A549 (cell line): Measurements from ENCODE around the gene ERLIN1. TPM values are rescaled to one million over a fixed set of nuclear protein-coding genes. Genes with fewer than 3 reads are reported as not detected.

Source experiments
- ATAC-seq, 2 experiments: fragments of 200-7000 bp in 1 of 2; fragments of >200 bp in 1 of 2; cut with Nextera tagmentation in 1 of 2; cut with Tn5 transposase in 1 of 2; 3 replicates each; pipeline versions ENCODE4 v1.8.0 to v1.9.1; 2018 to 2020; ENCODE audit warnings: mild to moderate bottlenecking in 1 of 2, moderate library complexity in 1 of 2
- CTCF ChIA-PET: fragments of 300-600 bp; sonication (Branson Sonifier 250); formaldehyde crosslinking; extraction: SDS; loops from one replicate; lab custom pipeline; 2021; ENCODE audit warnings: antibody characterized with exemption, inconsistent platforms; lab: Yijun Ruan, JAX
- POLR2A ChIA-PET: fragments of 350-600 bp; formaldehyde crosslinking; extraction: SDS; loops from one replicate; lab custom pipeline; 2021; ENCODE audit warnings: antibody characterized with exemption, inconsistent platforms; lab: Yijun Ruan, JAX
- DNase-seq, 2 experiments: peaks; one replicate each; pipeline versions ENCODE4 v3.0.0 to v3.0.0-alpha.2; 2011 to 2016; ENCODE audit warnings: low read depth in 1 of 2, low spot score in 1 of 2
- FAIRE-seq: peaks from 2 replicates; lab custom pipeline; 2011; peaks lifted over from hg19 to GRCh38; lab: Jason Lieb, UNC
- H3K27ac ChIP-seq, 2 experiments: fragments of >200 bp; sonication (Bioruptor Twin); formaldehyde crosslinking; 3 replicates each; pipeline ENCODE4 v1.5.1; 2016 to 2017
- H3K4me1 ChIP-seq: fragments of >200 bp; sonication (Bioruptor Twin); formaldehyde crosslinking; 3 replicates; pipeline ENCODE4 v1.6.1; 2016
- H3K4me2 ChIP-seq: fragments of >200 bp; sonication (Bioruptor Twin); formaldehyde crosslinking; 3 replicates; pipeline ENCODE4 v1.6.1; 2016
- H3K4me3 ChIP-seq: fragments of >200 bp; sonication (Bioruptor Twin); formaldehyde crosslinking; 3 replicates; pipeline ENCODE4 v1.5.1; 2016
- H3K9me3 ChIP-seq: fragments of >200 bp; sonication (Bioruptor Twin); formaldehyde crosslinking; 3 replicates; pipeline ENCODE4 v1.6.1; 2016
- ATOH8 ChIP-seq: fragments of 250-450 bp; sonication (Bioruptor Pico); IDR thresholded peaks from 2 replicates; pipeline ENCODE4 v1.5.0; 2020; ENCODE audit warnings: low read depth, mild to moderate bottlenecking, moderate library complexity
- BHLHE40 ChIP-seq: IDR thresholded peaks from 2 replicates; pipeline ENCODE4 v1.6.1; 2012; ENCODE audit warnings: low read depth, low read length, inconsistent platforms
- CHD2 ChIP-seq: fragments of 150-350 bp; IDR thresholded peaks from 2 replicates; pipeline ENCODE4 v1.6.1; 2014; ENCODE audit warnings: low read length; ENCODE audit not compliant: partially characterized antibody
- CTCF ChIP-seq: fragments of >200 bp; sonication (Bioruptor Twin); formaldehyde crosslinking; IDR thresholded peaks from 3 replicates; pipeline ENCODE4 v1.5.1; 2016
- E2F6 ChIP-seq: IDR thresholded peaks from 2 replicates; pipeline ENCODE4 v1.6.1; 2012; ENCODE audit warnings: low read depth, borderline replicate concordance
- FOXS1 ChIP-seq: fragments of 250-450 bp; sonication (Bioruptor Pico); IDR thresholded peaks from 2 replicates; pipeline ENCODE4 v1.5.0; 2020; ENCODE audit warnings: mild to moderate bottlenecking, moderate library complexity
- HES2 ChIP-seq: fragments of >200 bp; sonication (Bioruptor Twin); formaldehyde crosslinking; IDR thresholded peaks from 2 replicates; pipeline ENCODE4 v1.6.1; 2016
- HEYL ChIP-seq: fragments of 250-450 bp; sonication (Bioruptor Pico); IDR thresholded peaks from 2 replicates; pipeline ENCODE4 v1.8.0; 2021; ENCODE audit warnings: mild to moderate bottlenecking, moderate library complexity
- JUNB ChIP-seq: fragments of >200 bp; sonication (Bioruptor Twin); formaldehyde crosslinking; IDR thresholded peaks from 2 replicates; pipeline ENCODE4 v1.6.1; 2016
- KDM1A ChIP-seq: fragments of 200-600 bp; sonication (generic); IDR thresholded peaks from 2 replicates; pipeline ENCODE4 v1.6.1; 2016; ENCODE audit warnings: low read depth, mild to moderate bottlenecking
- KDM5A ChIP-seq: fragments of 200-600 bp; sonication (generic); IDR thresholded peaks from 2 replicates; pipeline ENCODE4 v1.6.1; 2016; ENCODE audit warnings: antibody characterized with exemption, mild to moderate bottlenecking
- MAFK ChIP-seq: fragments of 450-650 bp; IDR thresholded peaks from 2 replicates; pipeline ENCODE4 v1.6.1; 2014; ENCODE audit not compliant: partially characterized antibody
- MYC ChIP-seq: IDR thresholded peaks from 2 replicates; pipeline ENCODE4 v1.6.1; 2012; ENCODE audit warnings: mild to moderate bottlenecking, inconsistent platforms, low read length, improper control_type of control experiment, borderline replicate concordance
- NPAS2 ChIP-seq: fragments of 250-450 bp; sonication (Bioruptor Pico); IDR thresholded peaks from 2 replicates; pipeline ENCODE4 v1.8.0; 2022; ENCODE audit warnings: mild to moderate bottlenecking, moderate library complexity, borderline replicate concordance
- POLR2A ChIP-seq: IDR thresholded peaks from 2 replicates; pipeline ENCODE4 v1.6.1; 2012; ENCODE audit warnings: mild to moderate bottlenecking, low read length
- RAD21 ChIP-seq, 2 experiments: fragments of >200 bp in 1 of 2; sonication (Bioruptor Twin) in 1 of 2; formaldehyde crosslinking in 1 of 2; IDR thresholded peaks in 1 of 2; conservative IDR thresholded peaks in 1 of 2; 2 replicates in 1 of 2; 3 replicates in 1 of 2; pipeline ENCODE4 v1.6.1; 2012 to 2018; ENCODE audit warnings: inconsistent platforms in 1 of 2
- SMC3 ChIP-seq: fragments of >200 bp; sonication (Bioruptor Twin); formaldehyde crosslinking; IDR thresholded peaks from 3 replicates; pipeline ENCODE4 v1.6.1; 2018; ENCODE audit warnings: inconsistent platforms
- SREBF2 ChIP-seq: fragments of 450-650 bp; IDR thresholded peaks from 2 replicates; pipeline ENCODE4 v1.6.1; 2014; ENCODE audit warnings: mild to moderate bottlenecking, moderate library complexity
- TFCP2L1 ChIP-seq: fragments of 250-450 bp; sonication (Bioruptor Pico); IDR thresholded peaks from 2 replicates; pipeline ENCODE4 v1.5.0; 2021; ENCODE audit warnings: mild to moderate bottlenecking
- ZFP36 ChIP-seq: fragments of 450-650 bp; IDR thresholded peaks from 2 replicates; pipeline ENCODE4 v1.6.1; 2014; ENCODE audit warnings: borderline replicate concordance; ENCODE audit not compliant: partially characterized antibody
- ZSCAN20 ChIP-seq: fragments of 250-450 bp; sonication (Bioruptor Pico); IDR thresholded peaks from 2 replicates; pipeline ENCODE4 v1.8.0; 2022; ENCODE audit warnings: mild to moderate bottlenecking, moderate library complexity
- WGBS: methylation state at CpG from one replicate; pipeline ENCODE4 v1.1.6; 2017; ENCODE audit errors: missing lambda C conversion rate; 5-methylcytosine and 5-hydroxymethylcytosine counted together
- polyA plus RNA-seq, 4 experiments: library from polyadenylated mRNA; depleted of rRNA in 3 of 4; stranded (reverse); fragments of >200 nt; fragmentation: RNase III in 1 of 4; extraction: RNeasy Plus Mini Kit Qiagen cat#74134 plus additional on column Dnase treatment in 1 of 4; gene quantifications; 2 replicates in 3 of 4; 3 replicates in 1 of 4; pipeline ENCODE4 v1.2.3, GENCODE V29; 2011 to 2017

Gene ERLIN1
- polyA plus RNA-seq, 2 of the 4 experiments (the other 2 are of a cell fraction): 62.8 to 78.4 TPM

- Histone ChIP-seq H3K9me3 (no peaks in the 10 kb centered on the region), H3K4me3 (no peak overlapping the region), H3K27ac (no peak overlapping the region), H3K4me1 (no peaks in the 10 kb centered on the region), H3K4me2 (no peak overlapping the region)
- no peak for FAIRE-seq
- no peak for DNase-seq
- CTCF ChIA-PET: interaction anchor here (1.6 kb wide), 1 partner anchor 17 kb away, joined by 3 read pairs; no protein-coding TSS in a partner anchor
- 95% methylated on average over 2 of the region's 2 CpGs for WGBS
- ATAC-seq: no peak
- POLR2A ChIA-PET: no interaction called here
- TF ChIP-seq MAFK: no peak
- TF ChIP-seq KDM5A: no peak
- TF ChIP-seq HES2: no peak
- TF ChIP-seq ZSCAN20 (CRISPR knock-in tag): no peak
- TF ChIP-seq CHD2: no peak
Observed at GRCh38 chr10:100201549-100201948, 15.7 kb upstream of the ERLIN1 start.

DNA sequence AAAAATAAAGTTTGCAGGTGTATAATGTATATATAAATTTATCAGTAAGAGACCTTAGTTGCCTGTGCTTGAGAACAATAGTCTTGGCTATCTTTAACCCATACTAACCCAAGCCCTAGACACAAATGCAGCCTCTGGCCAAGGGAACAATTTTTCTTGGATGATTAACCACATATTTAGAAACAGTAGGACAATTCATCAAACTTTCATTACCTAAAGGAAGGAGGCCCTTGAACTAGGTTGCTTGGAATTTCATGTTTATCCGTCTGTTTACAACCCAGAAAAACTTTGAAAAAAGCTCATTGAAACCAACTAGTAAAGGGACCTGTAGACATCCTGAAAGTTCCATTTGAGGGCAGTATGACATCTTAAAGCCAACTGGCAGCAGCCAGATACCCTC, 8.9 kb upstream of the ERLIN1 start:
- no peak for FAIRE-seq
- CTCF ChIA-PET: interaction anchor here (1.1 kb wide), 1 partner anchor 349 kb away, joined by 3 read pairs; no protein-coding TSS in a partner anchor
- ATAC-seq: no peak

More for the DNA sequence above, 8.9 kb upstream of the ERLIN1 start:
- TF ChIP-seq ZFP36 (no peak), HES2 (no peak), MYC (no peak), NPAS2 (no peak), KDM1A (no peak), BHLHE40 (no peak), JUNB (no peak), HEYL (CRISPR knock-in tag) (no peak), FOXS1 (CRISPR knock-in tag) (no peak), KDM5A (no peak), CTCF (no peak), ATOH8 (CRISPR knock-in tag) (no peak), TFCP2L1 (CRISPR knock-in tag) (no peak), POLR2A (no peak), MAFK (no peak), RAD21 (conservative IDR thresholded peaks at IDR 0.05 in 1 of 2, IDR thresholded peaks at IDR 0.05 in 1 of 2) (no peak), SREBF2 (no peak), SMC3 (no peak), E2F6 (no peak)
- no peaks in the 10 kb centered on the region for H3K4me1 ChIP-seq
- 81% methylated on average over 1 of the region's 1 CpG for WGBS
- DNase-seq: no peak
- H3K4me3 ChIP-seq: no peak overlapping the region
- no peak overlapping the region for H3K27ac ChIP-seq
- no peaks in the 10 kb centered on the region for H3K9me3 ChIP-seq
- H3K4me2 ChIP-seq: no peak overlapping the region
- POLR2A ChIA-PET: no interaction called here
